Mucosa of descending colon (tissue), 3 donors: ENCODE data around the gene NPEPL1. TPM values are rescaled to one million over a fixed set of nuclear protein-coding genes. Genes with fewer than 3 reads are reported as not detected.

ENCODE experiments used
- ATAC-seq: fragments of 200-7000 bp; cut with Tn5 transposase; one replicate; pipeline ENCODE4 v1.9.1; 2020; ENCODE audit warnings: mild to moderate bottlenecking, moderate library complexity
- DNase-seq, 3 donors: peaks; one replicate each; pipeline ENCODE4 v3.0.0-alpha.2; 2020
- H3K36me3 ChIP-seq: fragments of 200-600 bp; one replicate; pipeline ENCODE4 v1.8.0; 2021; ENCODE audit warnings: low read depth, mild to moderate bottlenecking
- H3K4me1 ChIP-seq: fragments of 200-600 bp; one replicate; pipeline ENCODE4 v1.8.0; 2021; ENCODE audit warnings: low read depth, mild to moderate bottlenecking
- H3K4me3 ChIP-seq: fragments of 200-600 bp; one replicate; pipeline ENCODE4 v1.8.0; 2021; ENCODE audit warnings: mild to moderate bottlenecking
- H3K9me3 ChIP-seq: fragments of 200-600 bp; one replicate; pipeline ENCODE4 v1.8.0; 2021; ENCODE audit warnings: mild to moderate bottlenecking
- CTCF ChIP-seq: fragments of 200-600 bp; IDR thresholded peaks from one replicate; pipeline ENCODE4 v1.8.0; 2022; ENCODE audit warnings: antibody characterized with exemption, mild to moderate bottlenecking
- intact Hi-C, 2 donors: fragments of 100-400 bp; cut with DNase I in 1 of 2; cut with micrococcal nuclease in 1 of 2; formaldehyde crosslinking; loops; one replicate each; pipeline versions ENCODE4 v1.11.0 to v1.11.1; 2022; cut with DNase I, micrococcal nuclease
- total RNA-seq, 3 donors: library from RNA; stranded (reverse); fragmentation: NEBNext Ultra II Directional in 2 of 3; extraction: Animal tissue kit (Norgen Biotek cat#: 25700) in 2 of 3; gene quantifications; one replicate each; pipeline versions ENCODE4 v1.2.1 to v1.2.4, GENCODE V29; 2021 to 2023
- donor health status: DM: no; HTN: no; CAD: no; lungs with moderate emphysema.
- donor health status: DM: no; HTN: no; CAD: no.
- donor health status: DM: no; HTN: yes; CAD: no.

Gene NPEPL1
- total RNA-seq, 3 donors from 2014 or later: 26.8 to 41.6 (median 30.8) TPM

GRCh38 chr20:58763076-58763475, 70.5 kb downstream of the NPEPL1 start:
- TF ChIP-seq CTCF: no peak
- Histone ChIP-seq H3K36me3 (no peaks in the 10 kb centered on the region), H3K4me1 (no peaks in the 10 kb centered on the region), H3K9me3 (no peaks in the 10 kb centered on the region), H3K4me3 (no peak overlapping the region)
- ATAC-seq (no peak), DNase-seq (no peak)
- intact Hi-C loops: no loop called here

Other genes starting within 250 kb of the NPEPL1 start
- gene APCDD1L, start 177.4 kb upstream of the NPEPL1 start, total RNA-seq: under 1 TPM; 0.23 to 0.57 (median 0.29) TPM
- 10 to 100 TPM; 42.2 to 70.4 (median 43.1) TPM for gene STX16, start 41.5 kb upstream of the NPEPL1 start, total RNA-seq
- 1 to 10 TPM in 2 of 3 donors, under 1 TPM in 1; 0.54 to 1.4 (median 1.0) TPM for gene GNAS-AS1, start 158.1 kb downstream of the NPEPL1 start, total RNA-seq
- gene GNAS, start 159.9 kb downstream of the NPEPL1 start, total RNA-seq: 100 to 1,000 TPM; 583 to 659 (median 632) TPM